ENCODE data around the gene OOSP2. TPM values are rescaled to one million over a fixed set of nuclear protein-coding genes. Genes with fewer than 3 reads are reported as not detected.

OOSP2 gene
- total RNA-seq, 1 experiment from 2014 or later = not detected

DNA sequence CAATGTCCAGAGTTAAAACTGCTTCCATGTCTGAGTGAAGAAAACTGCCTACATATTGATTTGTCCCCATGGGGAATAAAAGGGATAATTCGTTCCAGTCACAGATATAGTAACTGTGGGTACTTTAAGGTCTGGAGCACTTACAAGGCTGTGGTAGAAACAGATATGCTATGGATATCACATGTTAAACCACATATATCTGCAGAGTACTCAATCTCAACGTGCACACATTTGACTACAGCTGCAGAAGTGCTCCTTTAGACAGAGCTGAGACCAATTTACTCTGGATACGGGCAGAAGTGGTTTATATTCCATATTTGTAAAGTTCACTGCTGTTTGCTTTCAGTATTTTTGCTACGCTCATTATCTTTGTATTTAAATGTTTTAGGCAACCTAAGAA is 38.5 kb downstream of the OOSP2 start:
- H3K56ac ChIP-seq (ENCODE audit: insufficient read length, low read depth, low read length) = no peak overlapping the region
- no peak overlapping the region for H4K5ac ChIP-seq (ENCODE audit: insufficient read length, low read depth, low read length)
- H3K4me2 ChIP-seq (ENCODE audit: insufficient read depth, insufficient read length, low read length) = no peak overlapping the region
- no peaks in the 10 kb centered on the region for H4K20me1 ChIP-seq (ENCODE audit: control insufficient read depth, insufficient read depth, insufficient read length)
- no peak overlapping the region for H3K9ac ChIP-seq (ENCODE audit: extremely low read depth, insufficient read length, low read length)
- Mint-ChIP-seq H3K4me3 (no peak overlapping the region), H3K36me3 (ENCODE audit: insufficient read depth in 1 of 3, low read depth in 3 of 3) (peaks cover 3 to 6% (median 3%) of the 10 kb centered on the region in 3 experiments; a peak in 4 of 7 replicates), H3K9me3 (peaks cover 10% of the 10 kb centered on the region in 2 experiments), H3K27ac (no peak overlapping the region), H3K27me3 (ENCODE audit: low read depth) (peaks cover 2% of the 10 kb centered on the region; the same call in 1 of the 2 replicates), H3K4me1 (peaks cover 2 to 5% of the 10 kb centered on the region in 2 experiments; a peak in 3 of 4 replicates)
- H3K79me2 ChIP-seq (ENCODE audit: insufficient read depth, low read length) = no peaks in the 10 kb centered on the region
- H2BK5ac ChIP-seq (ENCODE audit: insufficient read length, low read length) = no peak overlapping the region
- no peak overlapping the region for H2BK12ac ChIP-seq (ENCODE audit: insufficient read length, low read depth, low read length)
- no peak overlapping the region for H4K91ac ChIP-seq (ENCODE audit: insufficient read length, low read depth, low read length)
- no peak overlapping the region for H3T11ph ChIP-seq (ENCODE audit: low read length)
- TF ChIP-seq, protein P1, sequence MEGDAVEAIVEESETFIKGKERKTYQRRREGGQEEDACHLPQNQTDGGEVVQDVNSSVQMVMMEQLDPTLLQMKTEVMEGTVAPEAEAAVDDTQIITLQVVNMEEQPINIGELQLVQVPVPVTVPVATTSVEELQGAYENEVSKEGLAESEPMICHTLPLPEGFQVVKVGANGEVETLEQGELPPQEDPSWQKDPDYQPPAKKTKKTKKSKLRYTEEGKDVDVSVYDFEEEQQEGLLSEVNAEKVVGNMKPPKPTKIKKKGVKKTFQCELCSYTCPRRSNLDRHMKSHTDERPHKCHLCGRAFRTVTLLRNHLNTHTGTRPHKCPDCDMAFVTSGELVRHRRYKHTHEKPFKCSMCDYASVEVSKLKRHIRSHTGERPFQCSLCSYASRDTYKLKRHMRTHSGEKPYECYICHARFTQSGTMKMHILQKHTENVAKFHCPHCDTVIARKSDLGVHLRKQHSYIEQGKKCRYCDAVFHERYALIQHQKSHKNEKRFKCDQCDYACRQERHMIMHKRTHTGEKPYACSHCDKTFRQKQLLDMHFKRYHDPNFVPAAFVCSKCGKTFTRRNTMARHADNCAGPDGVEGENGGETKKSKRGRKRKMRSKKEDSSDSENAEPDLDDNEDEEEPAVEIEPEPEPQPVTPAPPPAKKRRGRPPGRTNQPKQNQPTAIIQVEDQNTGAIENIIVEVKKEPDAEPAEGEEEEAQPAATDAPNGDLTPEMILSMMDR (conservative IDR thresholded peaks at IDR 0.05) = no peak
- H2AFZ ChIP-seq (ENCODE audit: low read length) = no peak overlapping the region
- no peak overlapping the region for H2BK15ac ChIP-seq (ENCODE audit: low read depth, low read length)
- H3K4ac ChIP-seq (ENCODE audit: low read depth, low read length) = no peak overlapping the region
- no peaks in the 10 kb centered on the region for H3K23me2 ChIP-seq (ENCODE audit: insufficient read length, low read depth, low read length, poor library complexity, severe bottlenecking)
- no peaks in the 10 kb centered on the region for H3K27me3 ChIP-seq (ENCODE audit: insufficient read depth, low read length)
- no peaks in the 10 kb centered on the region for H3K79me1 ChIP-seq (ENCODE audit: insufficient read depth, low read depth, low read length, poor library complexity, severe bottlenecking)
- no peaks in the 10 kb centered on the region for H3K9me3 ChIP-seq (ENCODE audit: control insufficient read depth, low read depth, low read length)
- H3K18ac ChIP-seq (ENCODE audit: insufficient read length, low read depth, low read length) = no peak overlapping the region
- no peak overlapping the region for H3K23ac ChIP-seq (ENCODE audit: insufficient read length, low read depth, low read length)
- H3K27ac ChIP-seq (ENCODE audit: insufficient read length, low read depth, low read length) = no peak overlapping the region
- H2BK20ac ChIP-seq (ENCODE audit: low read depth, low read length, poor library complexity, severe bottlenecking) = no peak overlapping the region
- no peak overlapping the region for H2AK5ac ChIP-seq (ENCODE audit: insufficient read length, low read length)
- no peak overlapping the region for H3K14ac ChIP-seq (ENCODE audit: insufficient read depth, low read length)
- no peaks in the 10 kb centered on the region; the same call in 1 of the 2 replicates for H3K4me1 ChIP-seq (ENCODE audit: insufficient read depth, low read length)
- no peak overlapping the region for H4K8ac ChIP-seq (replicated peaks; ENCODE audit: insufficient read length, low read depth, low read length)
- no peak for DNase-seq
- no CpG with 5 or more reads among the region's 4 CpGs for WGBS (ENCODE audit: extremely low coverage, insufficient read length, low lambda C conversion rate)
- H2BK120ac ChIP-seq (ENCODE audit: low read depth, low read length, poor library complexity, severe bottlenecking) = no peak overlapping the region

All from H9 (cell line).